CD4-positive, alpha-beta T cell treated with Interleukin-12 subunit alpha and Interleukin-12 subunit beta, for 1 hour (primary cell): Measurements from ENCODE around the gene TTC33.

Experiments
- DNase-seq: peaks from one replicate; pipeline ENCODE4 v3.0.0-alpha.2; 2020

TTC33 gene

DNA sequence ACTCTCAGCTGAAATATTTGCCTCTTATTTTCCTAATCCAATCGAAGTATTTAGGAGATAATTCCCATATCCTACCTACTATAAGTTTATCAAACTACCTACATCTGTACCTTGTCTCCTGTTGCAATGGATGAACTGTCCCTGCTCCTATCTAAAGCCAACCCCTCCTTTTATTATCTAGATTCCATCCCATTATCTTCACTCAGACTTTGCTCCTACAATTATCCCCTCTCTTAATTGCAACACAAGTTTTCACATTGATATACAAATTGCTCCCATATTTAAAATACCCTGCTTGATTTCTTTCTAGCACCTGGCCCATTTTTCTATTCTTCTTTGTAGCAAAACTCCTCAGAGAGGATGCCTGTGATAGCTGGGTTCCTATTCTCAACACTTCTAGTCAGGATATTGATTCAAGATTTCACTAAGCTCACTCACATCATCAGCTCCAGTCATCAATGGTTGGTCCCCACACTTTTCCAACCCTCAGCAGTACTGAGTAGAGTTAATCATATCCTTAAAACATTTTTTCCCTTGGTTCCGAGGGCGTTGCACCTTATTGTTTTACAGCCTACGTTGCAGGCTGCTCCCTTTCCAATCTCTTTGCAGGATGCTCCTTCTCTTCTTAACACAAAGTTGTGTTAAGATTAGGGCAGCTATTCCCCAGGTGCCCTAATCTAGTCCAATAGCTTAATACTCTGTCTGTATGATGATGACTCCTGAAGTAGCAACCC, 253.9 kb downstream of the TTC33 start:
- DNase-seq: no peak

GRCh38 chr5:40499518-40500273, 256.1 kb downstream of the TTC33 start:
- DNase-seq: no peak

DNA sequence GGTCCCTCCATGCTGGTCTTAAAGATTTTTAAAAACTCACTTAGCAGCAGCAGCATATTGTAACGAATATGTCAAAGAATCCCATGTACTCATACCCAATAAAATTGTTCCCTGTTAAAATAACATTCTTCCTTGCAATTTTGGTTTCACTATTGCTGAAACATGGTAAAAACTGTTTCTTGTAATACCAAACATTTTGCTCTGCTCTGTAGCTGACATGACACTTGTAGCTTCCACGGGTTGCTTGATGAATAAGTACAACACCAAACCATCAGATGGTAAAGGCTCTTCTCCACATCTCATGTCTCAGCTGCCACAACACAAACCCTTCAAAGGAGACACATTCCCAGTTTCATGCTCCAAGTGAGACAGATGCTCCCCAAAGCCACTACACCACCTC, 256.8 kb downstream of the TTC33 start:
- DNase-seq: no peak

DNA sequence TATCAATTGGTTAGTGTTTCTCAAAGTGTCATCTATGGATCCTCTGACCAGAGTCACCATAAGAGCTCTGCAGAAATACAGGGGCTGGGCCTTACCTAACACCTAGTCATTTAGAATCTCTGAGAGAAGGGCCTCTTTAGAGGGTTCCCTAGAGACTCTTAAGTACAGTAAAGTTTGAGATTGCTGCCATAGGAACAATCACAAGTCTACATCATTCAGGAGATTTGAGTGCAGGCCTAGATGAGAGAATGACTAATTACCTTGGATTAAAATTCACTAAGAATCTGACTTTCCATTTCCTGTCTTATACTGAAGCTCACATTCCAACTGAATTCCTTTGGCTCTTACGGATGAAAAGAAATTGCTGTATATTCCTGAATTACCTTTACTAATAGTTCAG, 258.2 kb downstream of the TTC33 start:
- DNase-seq: no peak

GRCh38 chr5:40495237-40495635, 260.5 kb downstream of the TTC33 start:
- DNase-seq: no peak

DNA sequence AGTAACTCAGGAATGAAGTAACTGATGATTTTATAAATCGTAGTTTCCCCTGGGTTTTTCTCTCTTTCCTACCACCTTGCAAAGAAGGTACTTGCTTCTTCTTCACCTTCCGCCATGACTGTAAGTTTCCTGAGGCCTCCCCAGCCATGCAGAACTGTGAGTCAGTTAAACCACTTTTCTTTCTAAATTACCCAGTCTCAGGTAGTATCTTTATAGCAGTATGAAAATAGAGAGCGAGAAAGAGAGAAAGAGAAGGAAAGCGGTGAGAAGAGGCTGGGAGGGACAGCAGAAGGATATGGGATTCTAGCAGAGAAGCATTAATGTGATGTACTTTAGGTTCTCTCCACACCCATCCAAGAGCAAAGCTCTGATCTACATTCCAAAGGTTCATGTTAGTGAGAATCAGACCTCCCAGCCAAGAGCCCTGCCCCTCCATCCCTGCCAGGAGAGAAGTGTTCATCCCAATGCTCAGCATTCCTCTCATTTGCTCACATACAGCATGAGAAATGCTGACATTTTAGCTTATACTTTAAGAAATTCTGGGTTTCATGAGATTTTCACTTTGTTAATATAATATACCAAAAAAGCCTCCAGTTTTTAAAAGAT, 261.0 kb downstream of the TTC33 start:
- no peak for DNase-seq

GRCh38 chr5:40492056-40492455, 263.7 kb downstream of the TTC33 start:
- DNase-seq: no peak

DNA sequence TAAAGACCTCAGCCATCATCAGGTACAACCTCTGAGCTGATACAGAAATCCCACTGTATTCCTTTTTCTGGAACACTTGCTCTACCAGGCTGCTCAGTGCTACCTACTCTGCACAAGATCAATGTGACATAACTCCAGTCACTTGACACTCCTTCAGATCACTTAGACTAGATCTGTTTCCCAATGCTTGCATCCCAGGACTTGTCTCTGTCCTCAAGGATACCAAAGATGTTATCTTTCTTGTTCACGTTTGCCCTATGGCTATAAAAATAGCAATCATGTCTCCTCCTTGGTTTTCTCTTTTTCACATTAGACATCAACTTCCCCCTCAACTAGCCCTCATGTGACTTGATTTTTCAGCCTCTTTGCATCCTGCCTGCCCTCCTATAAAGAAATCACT, 264.1 kb downstream of the TTC33 start:
- DNase-seq: no peak

GRCh38 chr5:40490464-40491111, 265.2 kb downstream of the TTC33 start:
- DNase-seq: no peak

GRCh38 chr5:40489421-40489820, 266.3 kb downstream of the TTC33 start:
- no peak for DNase-seq

DNA sequence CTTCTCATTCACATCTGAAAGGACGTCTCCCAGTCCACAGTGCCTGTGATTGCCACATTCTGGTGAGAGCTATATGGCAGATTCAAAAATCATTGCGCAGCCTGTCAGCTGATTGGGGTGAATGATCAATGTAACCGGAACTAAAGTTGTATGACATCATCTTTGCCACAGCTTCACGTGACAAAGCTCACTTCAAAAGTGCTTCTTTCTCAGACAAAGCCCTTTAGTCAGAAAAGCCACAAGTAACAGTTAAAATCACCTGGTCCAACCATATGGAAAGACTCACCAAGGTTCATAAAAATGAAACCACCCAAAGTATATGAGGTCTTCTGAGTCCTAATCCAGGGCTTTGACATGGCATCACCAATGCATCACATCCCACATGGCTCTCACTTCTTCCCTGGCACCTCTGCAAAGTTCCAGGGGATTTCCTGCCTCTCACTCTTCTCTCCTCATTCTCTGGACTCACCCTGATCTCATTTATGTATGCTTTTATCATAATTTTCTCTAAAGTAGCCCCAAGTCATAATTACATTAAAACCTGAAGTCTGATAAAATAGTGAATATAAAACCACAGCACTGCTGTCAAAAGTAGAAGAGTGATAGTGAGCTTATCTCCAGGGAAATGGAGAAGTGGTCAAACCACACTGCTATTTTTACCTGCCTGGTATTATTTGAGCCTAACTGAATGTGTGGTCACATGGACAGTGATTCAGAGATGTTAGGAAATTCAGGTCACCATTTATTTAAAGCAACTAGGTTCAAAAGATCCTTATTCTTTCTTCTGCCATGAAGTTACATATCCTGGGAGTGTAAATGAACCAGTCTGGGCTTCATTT, 269.1 kb downstream of the TTC33 start:
- peak; percentile 70 for DNase-seq

GRCh38 chr5:40485021-40485998, 270.5 kb downstream of the TTC33 start:
- no peak for DNase-seq

DNA sequence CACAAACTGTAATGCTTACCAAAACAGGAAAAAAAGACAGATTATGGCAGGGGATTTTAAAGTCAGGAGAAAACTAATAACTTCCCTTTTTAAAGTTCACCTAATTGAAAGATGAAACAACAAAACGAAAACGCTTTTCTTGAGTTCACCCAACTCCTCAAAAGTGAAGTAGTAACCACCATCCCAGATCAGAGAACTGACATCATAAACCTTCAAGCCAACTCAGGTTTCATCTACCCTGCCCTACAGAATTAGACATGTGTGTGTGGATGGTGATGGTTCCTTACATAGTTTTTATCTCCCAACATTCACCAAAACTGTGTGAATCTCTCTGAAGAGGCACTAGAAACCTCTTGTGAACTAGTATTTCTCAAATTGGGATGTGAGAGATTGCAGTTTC, 271.3 kb downstream of the TTC33 start:
- no peak for DNase-seq

DNA sequence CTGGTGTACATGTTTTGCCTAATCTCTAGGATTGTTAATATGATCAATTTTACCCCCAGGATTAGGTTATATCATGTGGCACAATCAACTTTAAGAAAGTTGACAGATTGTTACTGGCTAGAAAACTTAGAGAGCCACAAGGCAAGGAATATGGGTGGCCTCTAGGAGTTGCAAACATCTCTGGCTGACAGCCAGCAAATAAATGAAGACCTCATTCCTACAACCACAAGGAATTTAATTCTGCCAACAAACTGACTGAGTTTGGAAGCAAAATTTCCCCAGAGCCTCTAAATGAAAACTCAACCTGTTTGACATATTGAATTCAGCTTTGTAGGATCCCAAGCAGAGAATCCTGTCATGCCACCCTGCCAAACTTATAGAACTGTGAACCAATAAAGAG, 272.4 kb downstream of the TTC33 start:
- no peak for DNase-seq

DNA sequence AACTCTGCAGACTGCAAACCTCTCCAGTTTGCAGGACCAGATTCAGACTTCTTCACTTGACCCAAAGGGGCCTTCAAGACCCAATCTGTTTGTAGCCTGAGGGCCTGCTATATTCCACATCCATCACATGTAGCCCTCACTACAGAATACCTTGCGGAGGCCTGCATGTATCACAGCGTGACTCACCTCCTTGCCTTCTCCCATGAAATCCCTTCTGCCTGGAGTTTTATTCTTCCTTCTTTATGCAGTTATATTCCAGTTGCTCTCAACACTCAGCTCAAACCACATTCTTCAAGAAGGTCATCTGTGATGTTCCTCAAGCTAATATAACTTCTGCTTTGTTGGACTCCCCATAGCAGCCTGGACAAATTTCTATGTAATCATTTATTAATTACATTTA, 274.5 kb downstream of the TTC33 start:
- DNase-seq: no peak

GRCh38 chr5:40480392-40480791, 275.4 kb downstream of the TTC33 start:
- no peak for DNase-seq

DNA sequence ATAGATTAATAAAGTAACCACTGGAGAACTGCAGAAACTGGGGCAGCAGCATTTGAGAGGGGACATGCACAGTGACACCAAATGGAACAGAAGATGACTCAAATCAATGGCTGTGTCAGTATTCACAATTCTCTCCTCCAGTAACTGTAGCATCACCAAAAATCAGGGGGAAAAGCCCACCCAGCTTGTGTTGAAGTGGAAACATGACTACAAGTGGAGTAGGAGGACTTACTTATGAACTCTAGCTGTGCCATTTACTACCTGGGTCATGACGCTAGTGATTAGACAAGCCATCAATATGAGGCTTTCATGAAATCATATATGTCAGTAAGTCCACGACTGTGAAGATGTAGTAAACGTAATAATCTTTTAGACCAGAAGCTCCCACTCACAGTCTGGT, 275.8 kb downstream of the TTC33 start:
- no peak for DNase-seq

GRCh38 chr5:40478766-40479165, 277.0 kb downstream of the TTC33 start:
- DNase-seq: no peak

- DNase-seq: no peak
Observed at GRCh38 chr5:40477856-40478546, 277.8 kb downstream of the TTC33 start.

DNA sequence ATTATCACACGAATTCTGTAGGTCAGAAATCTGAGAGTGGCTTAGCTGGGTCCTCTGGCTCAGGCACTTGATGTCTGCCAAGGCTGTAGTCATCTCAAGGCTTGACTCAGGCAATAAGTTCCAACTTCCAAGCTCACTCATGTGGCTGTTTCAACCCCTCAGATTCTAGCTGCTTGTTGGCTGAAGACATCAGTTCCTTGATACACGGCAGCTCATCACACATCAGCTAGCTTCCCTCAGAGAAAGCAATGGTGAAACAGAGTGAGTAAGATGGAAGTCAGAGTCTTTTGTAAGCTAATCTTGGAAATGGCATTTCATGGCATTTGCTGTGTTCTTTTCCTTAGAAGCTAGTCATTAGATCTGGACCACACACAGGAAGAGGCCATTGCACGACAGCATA, 280.2 kb downstream of the TTC33 start:
- no peak for DNase-seq

DNA sequence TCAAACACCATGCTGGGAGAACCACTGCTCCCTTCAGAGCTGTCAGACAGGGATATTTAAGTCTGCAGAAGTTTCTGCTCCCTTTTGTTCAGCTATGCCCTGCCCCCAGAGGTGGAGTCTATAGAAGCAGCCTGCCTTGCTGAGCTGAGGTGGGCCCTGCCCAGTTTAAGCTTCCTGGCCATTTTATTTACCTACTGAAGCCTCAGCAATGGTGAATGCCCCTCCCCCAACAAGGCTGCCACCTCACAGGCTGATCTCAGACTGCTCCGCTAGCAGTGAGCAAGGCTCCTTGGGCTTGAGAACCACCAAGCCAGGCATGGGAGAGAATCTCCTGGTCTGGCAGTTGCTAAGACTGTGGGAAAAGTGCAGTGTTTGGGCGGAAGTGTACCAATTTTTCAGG, 281.5 kb downstream of the TTC33 start:
- DNase-seq: no peak
